KOPT-K1 (cell line): Measurements from ENCODE around the gene APOBEC3B.
"Not testable (repeated sequence)": the region's sequence is repeated elsewhere in the genome, so short reads cannot be mapped to it uniquely, and the experiment has no call there.

ENCODE experiments used
- H3K27ac ChIP-seq: fragments of 200-600 bp; sonication (generic); 2 replicates; pipeline ENCODE4 v1.5.1; 2016; ENCODE audit warnings: antibody characterized with exemption, mild to moderate bottlenecking, low read depth, low read length; ENCODE audit not compliant: poor library complexity, severe bottlenecking
- H3K36me3 ChIP-seq: fragments of 200-600 bp; sonication (generic); 2 replicates; pipeline ENCODE4 v1.5.1; 2017; ENCODE audit warnings: antibody characterized with exemption, mild to moderate bottlenecking, low read length, moderate library complexity; ENCODE audit not compliant: insufficient read depth
- H3K9me3 ChIP-seq: fragments of 200-600 bp; sonication (generic); 2 replicates; pipeline ENCODE4 v1.5.1; 2017; ENCODE audit warnings: antibody characterized with exemption, low read length, mild to moderate bottlenecking; ENCODE audit not compliant: insufficient read depth, poor library complexity, severe bottlenecking

The APOBEC3B gene

DNA sequence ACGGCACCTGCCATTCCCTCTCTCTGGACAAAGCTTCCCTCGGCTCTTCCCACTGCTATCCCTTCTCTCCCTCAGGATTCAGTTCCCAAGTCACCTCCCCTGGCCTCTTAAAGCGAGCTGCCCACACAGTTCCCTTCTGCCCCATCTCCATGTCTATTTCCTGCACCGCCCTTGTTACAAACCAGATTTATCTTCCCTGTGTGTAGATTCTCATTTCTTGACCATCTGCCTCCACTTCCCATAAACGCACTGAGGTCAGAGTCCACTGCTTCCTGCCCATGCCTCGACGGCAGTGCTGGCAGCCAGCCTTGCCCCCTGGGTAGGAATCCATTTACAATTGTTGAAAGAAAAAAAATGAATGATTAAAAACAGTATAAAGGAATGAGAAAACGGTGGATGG, 11.6 kb upstream of the APOBEC3B start:
- no peaks in the 10 kb centered on the region for H3K36me3 ChIP-seq
- no peak overlapping the region for H3K27ac ChIP-seq
- no peaks in the 10 kb centered on the region for H3K9me3 ChIP-seq

DNA sequence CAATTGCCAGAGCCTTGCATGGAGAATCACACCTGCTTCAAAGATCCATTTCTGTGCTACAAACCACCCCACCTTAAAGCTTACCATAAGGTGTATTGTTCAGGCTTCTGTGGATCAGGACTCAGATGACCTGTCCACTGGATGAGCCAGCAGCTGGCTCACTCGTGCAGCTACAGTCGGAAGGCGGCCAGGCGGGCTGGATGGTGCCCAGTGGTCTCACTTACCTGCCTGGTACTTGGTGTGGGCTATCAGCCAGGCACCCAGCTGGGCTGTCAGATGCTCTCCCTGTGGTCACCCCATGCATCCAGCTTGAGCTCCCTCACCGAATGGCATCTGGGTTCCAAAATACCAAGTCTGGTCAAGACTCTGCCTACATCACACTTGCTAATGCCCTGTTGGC, 10.9 kb upstream of the APOBEC3B start:
- no peak overlapping the region for H3K27ac ChIP-seq
- H3K9me3 ChIP-seq = no peaks in the 10 kb centered on the region
- H3K36me3 ChIP-seq = no peaks in the 10 kb centered on the region

DNA sequence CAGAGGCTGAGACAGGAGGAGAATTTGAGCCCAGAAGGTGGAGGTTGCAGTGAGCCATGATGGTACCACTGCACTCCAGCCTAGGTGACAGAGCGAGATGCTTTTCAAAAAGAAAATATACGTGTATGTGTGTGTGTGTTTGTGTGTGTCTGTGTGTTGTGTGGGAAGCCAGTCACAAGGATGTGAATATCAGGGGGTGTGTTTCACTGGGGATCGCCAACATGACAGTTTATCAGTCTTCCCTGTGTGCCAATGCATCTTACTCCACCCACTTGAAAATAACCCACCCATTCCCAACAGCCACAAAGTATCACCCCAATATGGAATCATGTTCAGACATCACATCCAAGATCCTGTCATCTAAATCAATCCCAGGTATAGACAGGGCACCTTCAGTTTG, 10.4 kb upstream of the APOBEC3B start:
- H3K36me3 ChIP-seq = no peaks in the 10 kb centered on the region
- no peaks in the 10 kb centered on the region for H3K9me3 ChIP-seq
- no peak overlapping the region for H3K27ac ChIP-seq

DNA sequence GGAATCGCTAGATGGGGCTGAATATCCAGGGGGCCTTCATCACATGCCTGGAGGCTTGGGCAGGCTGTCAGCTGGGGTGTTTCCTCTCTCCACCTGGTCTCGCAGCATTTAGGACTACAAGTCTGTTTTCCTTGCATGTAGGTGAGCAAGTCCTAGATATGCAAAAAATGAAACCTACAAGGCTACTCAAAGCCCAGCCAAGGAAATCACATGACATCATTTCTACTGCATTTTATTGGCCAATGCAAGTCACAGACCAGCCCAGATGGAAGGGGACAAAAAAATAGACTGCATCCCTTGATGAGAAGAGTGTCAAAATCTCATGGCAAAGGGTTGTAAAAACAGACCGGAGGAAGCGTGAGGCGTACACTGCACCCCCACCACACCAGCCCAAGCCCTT, 9.6 kb upstream of the APOBEC3B start:
- Histone ChIP-seq H3K36me3 (no peaks in the 10 kb centered on the region), H3K9me3 (no peaks in the 10 kb centered on the region), H3K27ac (no peak overlapping the region)

DNA sequence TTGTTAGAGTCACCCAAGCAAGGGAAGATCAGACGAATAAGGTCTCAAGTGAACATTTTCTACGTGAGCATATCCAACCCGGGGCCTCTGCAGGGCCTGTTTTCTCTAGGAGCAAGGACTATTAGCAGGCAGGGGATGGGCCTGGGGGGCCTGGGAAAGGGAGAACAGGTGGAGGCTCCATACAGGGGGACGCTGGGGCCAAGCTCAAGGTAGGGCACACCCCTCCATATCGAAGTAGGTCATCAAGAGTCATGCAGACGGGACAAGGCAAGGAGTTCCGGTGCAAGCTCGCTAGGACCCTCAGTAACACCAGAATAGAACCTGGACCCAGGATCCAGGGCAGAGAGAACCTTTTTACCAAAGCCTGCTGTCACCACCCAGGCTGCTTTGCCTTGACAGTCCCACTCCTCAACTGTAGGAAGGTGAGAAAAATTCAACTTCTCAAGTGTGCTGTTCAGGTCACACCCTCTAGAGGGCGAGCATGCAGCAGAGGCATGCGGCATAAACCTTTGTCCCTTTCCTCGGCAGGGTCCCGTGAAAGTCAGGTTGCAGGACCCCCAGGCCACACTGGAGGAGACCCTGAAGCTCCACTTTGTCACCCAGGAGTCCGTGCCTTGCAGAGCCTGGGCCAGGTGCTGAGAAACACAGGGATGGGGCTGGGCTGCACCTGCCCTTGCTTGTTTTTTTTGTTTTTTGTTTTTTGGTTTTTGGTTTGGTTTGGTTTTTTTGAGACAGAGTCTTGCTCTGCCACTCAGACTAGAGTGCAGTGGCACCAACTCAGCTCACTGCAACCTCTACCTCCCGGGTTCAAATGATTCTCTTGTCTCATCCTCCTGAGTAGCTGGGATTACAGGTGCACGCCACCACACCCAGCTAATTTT, 8.6 kb upstream of the APOBEC3B start:
- Histone ChIP-seq H3K27ac (no peak overlapping the region), H3K36me3 (no peaks in the 10 kb centered on the region), H3K9me3 (no peaks in the 10 kb centered on the region)

DNA sequence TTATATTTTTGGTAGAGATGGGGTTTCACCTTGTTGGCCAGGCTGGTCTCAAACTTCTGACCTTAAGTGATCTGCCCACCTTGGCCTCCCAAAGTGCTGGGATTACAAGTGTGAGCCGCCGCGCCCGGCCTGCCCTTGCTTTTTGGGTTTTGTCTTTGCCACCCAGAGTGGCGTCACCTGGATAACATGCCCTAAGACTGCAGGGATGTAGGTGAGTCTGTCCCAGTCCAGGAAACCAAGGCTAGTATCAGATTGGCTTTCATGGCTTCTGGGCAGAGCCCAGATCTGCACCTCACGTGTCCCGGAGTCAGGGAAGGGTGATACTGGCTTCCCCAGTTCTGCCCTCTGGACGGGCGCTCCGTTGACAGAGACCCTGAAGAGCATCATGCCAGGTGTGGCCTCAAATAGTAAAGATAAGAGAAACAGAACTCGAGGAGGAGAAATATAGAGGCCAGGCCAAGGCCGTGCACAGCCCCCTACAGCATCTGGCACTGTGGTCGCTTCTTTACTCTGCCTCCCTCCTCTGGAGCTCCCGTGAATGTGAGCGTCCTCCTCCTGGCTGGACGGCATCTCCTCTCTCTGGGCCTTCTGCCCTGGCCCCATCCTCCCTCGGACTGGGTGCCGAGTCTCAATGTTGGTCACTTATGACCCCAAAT, 7.8 kb upstream of the APOBEC3B start:
- H3K36me3 ChIP-seq = no peaks in the 10 kb centered on the region
- H3K9me3 ChIP-seq = no peaks in the 10 kb centered on the region
- H3K27ac ChIP-seq = no peak overlapping the region

DNA sequence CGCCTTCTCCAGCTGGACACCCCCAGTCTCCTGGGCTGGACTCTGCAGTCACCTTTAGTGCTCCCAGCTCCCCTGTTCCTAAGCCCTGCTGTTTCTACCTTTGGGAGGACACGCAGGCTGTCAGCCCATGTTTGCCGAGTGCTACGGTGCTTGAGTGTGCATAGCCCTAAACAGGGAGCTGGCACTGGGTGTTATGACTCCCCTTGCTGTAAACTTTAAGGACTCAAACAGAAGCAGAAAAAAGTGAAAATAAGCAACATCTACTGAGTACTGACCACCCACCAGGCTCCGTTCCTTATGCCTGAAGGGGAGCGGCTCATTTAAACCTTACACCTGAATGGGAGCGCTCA, 7.3 kb upstream of the APOBEC3B start:
- Histone ChIP-seq H3K27ac (no peak overlapping the region), H3K36me3 (no peaks in the 10 kb centered on the region), H3K9me3 (no peaks in the 10 kb centered on the region)

DNA sequence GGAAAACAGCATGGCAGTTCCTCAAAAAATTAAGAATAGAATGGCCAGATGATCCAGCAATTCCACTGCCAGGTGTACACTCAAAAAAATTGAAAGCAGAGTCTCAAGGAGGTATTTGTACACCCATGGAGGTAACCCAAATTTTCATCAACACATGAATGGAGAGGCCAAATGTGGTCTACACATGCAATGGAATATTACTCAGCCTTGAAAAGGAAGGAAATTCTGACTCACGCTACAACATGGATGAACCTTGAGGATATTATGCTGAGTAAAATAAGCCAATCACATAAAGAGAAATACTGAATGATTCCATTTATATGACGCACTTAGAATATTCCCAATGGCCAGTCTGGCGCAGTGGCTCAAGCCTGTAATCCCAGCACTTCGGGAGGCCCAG, 4.9 kb upstream of the APOBEC3B start:
- not testable (repeated sequence) for H3K27ac ChIP-seq, H3K9me3 ChIP-seq, H3K36me3 ChIP-seq

DNA sequence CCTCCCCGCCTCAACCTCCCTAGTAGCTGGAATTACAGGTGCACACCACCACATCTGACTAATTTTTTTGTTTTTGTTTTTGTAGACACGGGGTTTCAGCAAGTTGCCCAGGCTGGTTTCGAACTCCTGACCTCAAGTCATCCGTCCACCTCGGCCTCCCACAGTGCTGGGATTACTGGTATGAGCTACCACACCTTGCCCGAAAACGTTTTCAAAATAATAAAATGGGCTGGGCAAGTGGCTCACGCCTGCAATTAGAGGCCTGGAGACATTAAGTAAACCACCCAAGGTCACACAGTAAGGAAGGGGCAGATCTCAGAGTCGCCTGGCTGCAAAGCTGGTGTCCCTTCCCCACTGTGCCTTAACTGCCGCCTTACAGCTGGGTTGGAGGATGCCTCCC, 1.6 kb upstream of the APOBEC3B start:
- H3K9me3 ChIP-seq, H3K27ac ChIP-seq, H3K36me3 ChIP-seq: not testable (repeated sequence)

DNA sequence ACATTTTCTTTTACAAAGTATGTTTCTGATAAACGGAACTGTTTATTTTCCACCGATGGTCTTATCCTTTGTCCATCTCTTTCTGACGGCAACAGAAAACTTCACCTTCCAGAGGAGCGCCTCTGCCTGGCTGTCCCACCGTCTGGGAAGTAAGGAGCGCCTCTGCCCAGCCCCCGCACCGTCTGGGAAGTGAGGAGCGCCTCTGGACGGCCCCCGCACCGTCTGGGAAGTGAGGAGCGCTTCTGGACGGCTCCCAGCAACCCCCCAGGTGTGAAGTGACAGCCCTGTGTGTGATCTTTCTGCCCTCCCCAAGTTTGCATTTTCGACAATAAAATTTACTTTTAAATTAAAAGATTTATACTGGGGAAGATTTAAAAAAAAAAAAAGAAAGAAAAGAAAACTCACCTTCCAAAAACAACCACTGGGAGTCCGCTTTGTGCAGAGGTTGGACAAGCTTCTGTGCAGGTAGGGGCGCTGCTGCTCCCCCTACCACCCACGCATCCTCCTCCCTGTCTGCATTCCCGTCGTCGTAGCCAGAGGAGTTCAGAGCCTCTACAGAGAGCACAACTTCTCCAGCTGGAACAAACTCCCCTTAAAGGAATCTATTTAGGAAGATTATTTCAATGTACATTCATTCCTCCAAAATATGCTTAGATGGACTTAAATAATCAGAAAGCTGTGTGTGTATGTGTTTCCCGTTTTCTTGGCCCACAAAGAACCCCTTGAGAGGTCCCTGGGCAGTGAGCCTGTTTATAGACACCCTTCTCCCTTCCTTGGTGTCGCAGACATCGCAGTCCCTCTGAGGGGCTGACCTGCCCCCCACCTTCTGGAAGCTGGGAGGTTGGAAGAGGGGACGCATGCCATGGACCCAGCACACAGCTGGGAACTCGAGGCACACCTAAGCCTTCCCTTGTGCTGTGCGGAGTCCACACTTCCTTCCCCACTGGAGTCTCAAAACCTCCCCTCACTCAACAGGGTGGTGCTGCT, 849 bp upstream of the APOBEC3B start:
- no peak overlapping the region for H3K27ac ChIP-seq
- H3K9me3 ChIP-seq = peaks cover 3% of the 10 kb centered on the region
- no peaks in the 10 kb centered on the region for H3K36me3 ChIP-seq

DNA sequence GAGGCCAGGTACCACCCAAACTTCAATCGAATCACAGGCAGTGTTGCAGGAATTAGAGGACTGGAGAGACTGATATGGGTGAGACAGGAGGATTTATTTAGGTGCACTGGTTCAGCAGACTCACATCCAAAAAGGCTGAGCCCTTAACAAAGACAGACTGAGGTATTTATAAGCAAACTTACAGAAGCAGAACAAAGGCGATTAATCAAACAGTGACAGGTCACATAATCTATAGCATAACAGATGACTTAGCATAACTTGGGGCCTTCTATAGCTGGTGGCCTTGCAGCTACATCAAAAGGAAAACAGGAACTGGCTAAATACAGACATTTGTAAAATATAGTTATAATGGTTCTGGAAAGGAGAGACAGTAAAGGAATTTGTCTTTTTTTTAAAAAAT, 2.1 kb downstream of the APOBEC3B start:
- H3K27ac ChIP-seq = no peak overlapping the region
- peaks cover 3% of the 10 kb centered on the region for H3K9me3 ChIP-seq
- H3K36me3 ChIP-seq = no peaks in the 10 kb centered on the region

DNA sequence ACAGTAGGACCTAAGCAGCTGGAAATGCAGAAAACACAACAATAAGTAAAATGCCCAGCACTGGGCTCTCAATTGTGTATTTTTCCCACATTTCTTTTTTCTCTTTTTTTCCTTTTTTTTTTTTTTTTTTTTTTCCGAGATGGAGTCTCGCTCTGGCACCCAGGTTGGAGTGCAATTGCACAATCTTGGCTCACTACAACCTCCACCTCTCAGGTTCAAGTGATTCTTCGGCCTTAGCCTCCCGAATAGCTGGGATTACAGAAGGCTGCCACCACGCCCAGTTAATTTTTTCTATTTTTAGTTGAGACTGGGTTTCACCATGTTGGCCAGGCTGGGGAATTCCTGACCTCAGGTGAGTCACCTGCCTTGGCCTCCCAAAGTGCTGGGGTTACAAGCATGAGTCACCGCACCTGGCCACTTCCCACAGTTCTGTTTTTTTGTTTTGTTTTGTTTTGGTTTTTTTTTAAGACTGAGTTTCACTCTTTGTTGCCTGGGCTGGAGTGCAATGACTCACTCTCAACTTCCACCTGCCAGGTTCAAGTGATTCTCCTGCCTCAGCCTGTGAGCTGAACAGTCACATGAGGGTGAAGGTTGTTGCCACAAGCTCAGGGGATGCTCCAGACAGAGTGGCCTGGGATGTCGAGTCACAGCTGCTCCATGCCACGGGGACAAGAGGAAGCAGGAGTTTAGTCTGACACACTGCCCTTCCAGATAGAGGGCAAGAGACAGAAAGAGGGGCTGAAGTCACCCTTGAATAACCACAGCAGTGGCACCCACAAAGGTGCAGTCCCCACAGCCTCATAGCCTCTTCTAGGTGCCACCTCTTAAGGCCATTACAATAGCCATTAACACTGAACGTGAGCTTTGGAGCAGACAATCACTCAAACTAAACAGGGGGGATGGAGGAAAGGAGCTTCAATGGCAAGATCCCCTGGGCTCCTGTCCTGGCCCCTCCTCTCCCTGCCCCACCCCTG, 2.9 kb downstream of the APOBEC3B start:
- not testable (repeated sequence) for H3K9me3 ChIP-seq, H3K27ac ChIP-seq, H3K36me3 ChIP-seq

DNA sequence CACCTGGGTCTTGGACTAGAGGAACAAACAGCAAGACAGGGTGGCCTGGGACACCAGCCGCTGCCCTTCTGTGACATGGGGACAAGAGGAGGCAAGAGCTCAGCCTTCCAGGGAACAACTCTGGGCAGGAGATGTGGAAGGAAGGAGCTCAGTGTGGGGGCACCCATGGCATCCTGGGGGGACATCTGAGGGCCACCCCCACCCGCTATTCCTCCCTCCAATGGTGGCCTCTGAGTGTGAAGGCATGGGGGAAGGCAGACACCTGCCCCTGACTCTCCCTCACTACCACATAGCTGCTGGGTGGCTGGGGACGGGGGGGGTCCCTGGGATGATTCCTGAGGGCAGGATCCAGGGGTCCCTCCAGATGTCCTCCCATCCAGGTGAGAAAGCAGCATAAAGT, 4.5 kb downstream of the APOBEC3B start:
- Histone ChIP-seq H3K9me3 (peaks cover 3% of the 10 kb centered on the region), H3K27ac (no peak overlapping the region), H3K36me3 (no peaks in the 10 kb centered on the region)

DNA sequence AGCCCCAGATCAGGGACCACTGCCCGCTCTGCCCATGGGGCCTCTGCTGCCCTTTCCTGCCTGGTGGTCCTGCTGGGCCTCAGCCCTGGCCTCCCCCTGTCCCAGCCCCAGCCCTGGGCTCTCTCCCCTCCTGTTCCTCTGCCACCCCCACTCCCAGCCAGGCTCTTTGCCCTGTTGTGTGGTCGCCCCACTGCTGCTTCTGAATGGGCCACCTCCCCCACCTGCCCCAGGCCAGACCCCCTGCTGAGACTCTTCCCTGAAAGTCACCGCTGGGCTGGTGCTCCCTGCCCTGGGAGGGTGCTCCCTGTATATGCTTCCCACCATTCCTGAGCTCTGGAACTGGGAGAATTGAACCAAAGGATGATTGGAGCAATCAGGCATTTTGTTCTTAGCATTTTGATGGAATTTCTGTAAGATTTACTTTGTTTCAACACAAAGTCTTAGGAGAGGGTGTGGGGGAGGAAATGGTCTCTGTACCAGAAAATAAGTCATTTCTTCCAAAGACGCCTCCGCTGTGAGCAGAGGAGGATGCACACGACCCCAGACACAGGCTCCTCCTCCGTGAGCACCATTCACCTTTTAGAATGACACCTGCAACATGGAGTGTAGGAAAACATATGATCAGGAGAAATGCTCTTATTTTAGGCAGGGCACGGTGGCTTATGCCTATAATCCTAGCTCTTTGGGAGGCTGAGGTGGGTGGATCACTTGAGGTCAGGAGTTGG, 5.2 kb downstream of the APOBEC3B start:
- Histone ChIP-seq H3K36me3 (no peaks in the 10 kb centered on the region), H3K27ac (no peak overlapping the region)

More for the DNA sequence above, 5.2 kb downstream of the APOBEC3B start:
- H3K9me3 ChIP-seq = peaks cover 3% of the 10 kb centered on the region
